Hematopoietic multipotent progenitor cell (in vitro differentiated cells): ENCODE measurements around the gene EPRS1. TPM values are rescaled to one million over a fixed set of nuclear protein-coding genes. Genes with fewer than 3 reads are reported as not detected.
A peak's percentile ranks its signal among the peaks of the same experiment; 100 is the strongest.

Experiments
- DNase-seq, 3 donors: peaks; one replicate each; pipeline ENCODE4 v3.0.0-alpha.2; 2011 to 2015; ENCODE audit warnings: low read depth in 2 of 3, low spot score in 2 of 3
- total RNA-seq: library from RNA; depleted of rRNA; stranded (reverse); fragments of >200 nt; gene quantifications from one replicate; pipeline ENCODE4 v1.2.3, GENCODE V29; 2012

EPRS1 gene
- total RNA-seq, 1 donor: 35.3 TPM

GRCh38 chr1:220040028-220040596, 6.2 kb downstream of the EPRS1 start:
- DNase-seq: no peak

DNA sequence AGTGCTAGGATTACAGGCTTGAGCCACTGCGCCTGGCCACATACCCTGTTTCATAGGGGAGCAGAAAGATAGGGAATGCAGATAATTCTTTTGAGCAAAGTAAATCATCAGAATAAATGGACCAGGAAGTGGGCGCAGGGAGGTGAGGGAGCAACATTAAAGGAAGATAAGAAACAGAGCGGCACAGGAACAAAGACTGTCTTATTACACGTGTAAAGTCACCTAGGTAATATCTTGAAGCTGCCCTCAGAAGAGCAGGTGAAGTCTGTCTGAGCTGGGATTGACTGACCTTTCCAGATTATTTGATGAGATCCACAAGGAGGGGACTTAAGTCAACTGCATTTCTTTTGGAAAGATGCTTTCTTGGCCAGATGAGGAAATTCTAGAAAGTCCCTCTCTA, 7.7 kb downstream of the EPRS1 start:
- no peak for DNase-seq

GRCh38 chr1:220037810-220038209, 8.5 kb downstream of the EPRS1 start:
- DNase-seq: peak in 2 of 3 donors; percentile 9 to 28

DNA sequence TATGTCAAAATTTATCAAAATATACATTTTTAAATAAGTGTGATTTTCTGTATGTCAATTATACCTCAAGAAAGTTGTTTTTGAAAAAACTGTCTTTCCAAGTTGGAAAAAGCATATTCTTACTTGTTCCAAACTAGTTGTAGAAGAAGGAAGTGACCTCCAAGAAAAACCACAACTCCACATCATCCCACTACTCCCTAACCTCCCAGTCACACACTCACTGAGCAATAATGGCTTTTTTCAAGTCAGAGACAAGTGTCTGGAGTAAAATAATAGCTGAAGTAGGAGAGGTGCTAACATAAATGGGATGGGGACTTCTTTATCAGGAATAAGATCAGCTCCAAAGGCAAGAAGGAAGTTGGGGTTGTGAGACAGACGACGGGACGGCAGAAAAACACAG, 13.4 kb downstream of the EPRS1 start:
- DNase-seq: no peak

GRCh38 chr1:220031287-220031686, 15.0 kb downstream of the EPRS1 start:
- DNase-seq: no peak

DNA sequence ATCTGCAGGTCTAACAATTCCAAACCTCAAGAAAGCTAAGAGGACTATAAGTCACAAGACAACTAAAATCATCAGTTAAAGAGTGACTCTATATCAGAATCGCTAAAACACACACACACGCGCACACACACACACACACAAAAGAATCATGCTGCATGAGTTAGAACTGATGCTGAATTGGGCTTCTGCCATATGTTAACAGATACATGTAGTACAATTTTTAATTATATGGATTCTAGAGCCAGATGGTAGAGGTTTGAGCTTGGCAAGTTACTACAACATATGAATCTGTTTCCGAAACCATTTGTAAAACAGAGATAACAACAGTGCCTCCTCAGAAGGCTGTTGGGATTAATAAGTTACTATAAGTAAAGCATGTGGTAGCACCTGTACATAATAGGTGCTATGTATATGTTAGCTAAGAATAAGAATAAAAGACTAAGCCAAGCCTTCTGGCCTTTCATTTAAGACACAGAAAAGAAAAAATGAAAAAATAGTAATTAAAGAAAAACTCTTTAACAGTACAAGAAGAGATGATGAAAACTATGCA, 17.9 kb downstream of the EPRS1 start:
- no peak for DNase-seq

GRCh38 chr1:220019071-220019470, 27.2 kb downstream of the EPRS1 start:
- no peak for DNase-seq

DNA sequence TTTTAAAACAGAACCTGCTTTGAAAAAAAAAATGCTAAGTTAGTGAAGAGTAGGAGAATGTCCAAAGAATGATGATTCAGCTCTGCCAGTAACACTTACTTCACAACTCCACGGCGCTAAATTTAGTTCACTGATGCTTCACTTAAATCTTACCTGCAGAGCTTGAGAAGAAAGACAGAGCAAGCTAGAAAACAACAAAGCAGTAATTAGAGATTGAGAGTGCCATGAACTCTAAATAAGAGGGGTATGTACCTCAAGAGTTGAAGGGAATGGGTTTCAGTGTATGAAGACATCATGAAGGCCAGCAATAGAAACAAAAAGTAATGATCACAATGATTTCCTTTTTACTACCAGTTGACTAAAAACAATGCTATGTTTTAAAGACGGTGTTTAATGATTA, 32.8 kb downstream of the EPRS1 start:
- no peak for DNase-seq

GRCh38 chr1:220012259-220012658, 34.0 kb downstream of the EPRS1 start:
- peak in 2 of 3 donors; percentile 34 to 70 for DNase-seq

DNA sequence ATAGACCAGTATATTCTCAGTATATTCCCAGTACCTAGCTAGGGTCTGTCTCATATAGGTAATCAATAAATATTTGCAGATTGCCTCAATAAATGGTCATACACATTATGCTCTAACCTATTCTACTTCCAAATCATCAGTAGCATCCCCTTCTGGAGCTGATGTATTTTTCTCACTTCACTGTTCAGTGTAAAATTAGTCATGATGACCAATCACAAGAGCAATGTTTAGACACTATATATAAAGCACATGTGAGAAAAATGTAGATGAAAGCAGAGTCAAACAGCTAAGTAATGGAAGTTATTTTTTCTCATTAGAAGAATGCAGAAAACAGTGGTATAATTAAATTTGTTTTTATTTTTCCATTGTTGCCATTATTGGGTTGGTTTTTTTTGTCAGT, 34.7 kb downstream of the EPRS1 start:
- no peak for DNase-seq

DNA sequence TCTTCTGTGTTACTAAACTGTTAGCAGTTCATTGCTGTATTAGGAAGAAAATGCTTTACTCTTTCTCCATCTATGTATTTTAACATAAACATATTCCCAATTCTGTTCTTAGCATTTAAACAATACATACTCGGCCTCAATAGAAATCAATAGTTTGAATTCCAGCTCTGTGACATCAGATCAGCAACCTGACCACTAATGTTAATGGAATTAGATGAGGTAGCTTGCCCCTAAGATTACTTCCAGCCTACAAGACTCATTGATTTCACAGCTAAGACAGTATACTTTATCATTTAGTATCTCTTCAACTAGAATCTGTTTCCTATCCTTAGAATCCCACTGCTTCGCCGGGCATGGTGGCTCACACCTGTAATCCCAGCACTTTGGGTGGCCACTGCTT, 38.9 kb downstream of the EPRS1 start:
- no peak for DNase-seq

GRCh38 chr1:220005489-220005888, 40.8 kb downstream of the EPRS1 start:
- DNase-seq: no peak

GRCh38 chr1:220003610-220004299, 42.5 kb downstream of the EPRS1 start:
- DNase-seq: no peak

GRCh38 chr1:220003015-220003414, 43.3 kb downstream of the EPRS1 start:
- DNase-seq: no peak

DNA sequence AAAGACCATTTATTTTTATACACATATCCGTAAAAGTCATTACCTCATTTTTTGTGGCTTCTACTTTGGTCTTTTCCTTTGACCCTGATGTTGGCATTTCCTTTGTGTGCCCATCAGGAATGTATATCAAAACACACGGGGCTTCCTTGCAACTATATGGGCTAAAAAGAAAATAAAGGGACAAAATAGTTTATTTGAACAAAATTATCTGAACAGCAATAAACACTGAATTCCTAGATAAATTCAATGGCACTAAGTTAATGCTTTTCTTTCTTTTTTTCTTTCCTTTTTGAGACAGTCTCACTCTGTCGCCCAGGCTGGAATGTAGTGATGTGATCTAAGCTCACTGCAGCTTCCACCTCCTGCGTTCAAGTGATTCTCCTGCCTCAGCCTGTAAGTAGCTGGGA, 45.2 kb downstream of the EPRS1 start:
- DNase-seq: no peak

DNA sequence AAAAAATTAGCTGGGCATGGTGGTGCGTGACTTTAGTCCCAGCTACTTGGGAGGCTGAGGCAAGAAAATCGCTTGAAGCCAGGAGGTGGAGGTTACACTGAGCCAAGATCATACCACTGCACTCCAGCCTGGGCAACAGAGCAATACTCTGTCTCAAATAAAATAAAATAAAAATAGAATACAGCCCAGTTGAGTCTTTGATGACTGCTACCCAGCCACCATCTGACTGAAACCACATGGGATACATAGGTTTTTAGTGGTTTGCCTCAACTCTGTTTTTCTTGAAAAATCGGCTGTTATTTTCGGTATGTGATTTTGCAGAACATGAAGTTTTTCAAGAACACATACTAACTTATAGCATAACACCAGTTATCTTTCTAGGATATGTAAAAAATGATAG, 46.5 kb downstream of the EPRS1 start:
- no peak for DNase-seq

Other genes starting within 250 kb of the EPRS1 start
- gene SLC30A10, start 117.9 kb downstream of the EPRS1 start, total RNA-seq: not detected
- 11.0 TPM for gene BPNT1, start 43.3 kb upstream of the EPRS1 start, total RNA-seq
- gene IARS2, start 47.6 kb upstream of the EPRS1 start, total RNA-seq: 28.0 TPM
- gene RAB3GAP2, start 225.9 kb upstream of the EPRS1 start, total RNA-seq: 15.6 TPM